GM12865 (cell line): ENCODE data around the gene UFD1.

Source experiments
- DNase-seq: peaks from one replicate; pipeline ENCODE4 v3.0.0; 2010; ENCODE audit warnings: low read depth
- H3K4me3 ChIP-seq: 2 replicates; pipeline ENCODE4 v1.5.1; 2011; ENCODE audit warnings: mild to moderate bottlenecking, low read depth, low read length, control low read depth
- TF ChIP-seq, protein P1 (sequence below): IDR thresholded peaks from 2 replicates; pipeline ENCODE4 v1.5.1; 2011; ENCODE audit warnings: low read length, control low read depth, low read depth, inconsistent platforms; ENCODE audit not compliant: insufficient read depth; ENCODE audit errors: missing control alignments

Gene UFD1

GRCh38 chr22:19404676-19405075 lies 74.3 kb downstream of the UFD1 start:
- H3K4me3 ChIP-seq: no peak overlapping the region
- no peak for DNase-seq
- TF ChIP-seq, protein P1, sequence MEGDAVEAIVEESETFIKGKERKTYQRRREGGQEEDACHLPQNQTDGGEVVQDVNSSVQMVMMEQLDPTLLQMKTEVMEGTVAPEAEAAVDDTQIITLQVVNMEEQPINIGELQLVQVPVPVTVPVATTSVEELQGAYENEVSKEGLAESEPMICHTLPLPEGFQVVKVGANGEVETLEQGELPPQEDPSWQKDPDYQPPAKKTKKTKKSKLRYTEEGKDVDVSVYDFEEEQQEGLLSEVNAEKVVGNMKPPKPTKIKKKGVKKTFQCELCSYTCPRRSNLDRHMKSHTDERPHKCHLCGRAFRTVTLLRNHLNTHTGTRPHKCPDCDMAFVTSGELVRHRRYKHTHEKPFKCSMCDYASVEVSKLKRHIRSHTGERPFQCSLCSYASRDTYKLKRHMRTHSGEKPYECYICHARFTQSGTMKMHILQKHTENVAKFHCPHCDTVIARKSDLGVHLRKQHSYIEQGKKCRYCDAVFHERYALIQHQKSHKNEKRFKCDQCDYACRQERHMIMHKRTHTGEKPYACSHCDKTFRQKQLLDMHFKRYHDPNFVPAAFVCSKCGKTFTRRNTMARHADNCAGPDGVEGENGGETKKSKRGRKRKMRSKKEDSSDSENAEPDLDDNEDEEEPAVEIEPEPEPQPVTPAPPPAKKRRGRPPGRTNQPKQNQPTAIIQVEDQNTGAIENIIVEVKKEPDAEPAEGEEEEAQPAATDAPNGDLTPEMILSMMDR: no peak

DNA sequence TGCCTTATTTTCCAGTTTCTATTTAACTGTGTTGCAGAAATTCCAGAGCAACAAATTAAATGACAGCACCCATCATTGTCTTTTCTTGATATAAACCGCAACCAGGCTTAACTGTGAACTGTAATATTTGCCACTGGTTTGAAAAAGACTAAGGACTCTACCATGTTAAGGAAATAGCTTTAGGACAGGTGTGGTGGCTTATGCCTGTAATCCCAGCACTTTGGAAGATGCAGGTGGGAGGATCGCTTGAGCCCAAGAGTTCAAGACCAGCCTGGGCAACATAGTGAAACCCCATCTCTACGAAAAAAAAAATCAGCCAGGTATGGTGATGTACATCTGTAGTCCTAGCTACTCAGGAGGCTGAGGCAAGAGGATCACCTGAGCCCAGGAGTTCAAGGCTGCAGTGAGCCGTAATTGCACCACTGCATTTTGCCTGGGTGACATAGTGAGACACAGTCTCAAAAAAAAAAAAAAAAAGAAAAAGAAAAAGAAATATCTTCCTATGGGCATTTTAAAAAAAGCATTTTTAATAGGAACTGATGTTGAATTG lies 76.3 kb downstream of the UFD1 start:
- no peak overlapping the region for H3K4me3 ChIP-seq
- TF ChIP-seq, protein P1: no peak
- no peak for DNase-seq

GRCh38 chr22:19401483-19401882 lies 77.5 kb downstream of the UFD1 start:
- H3K4me3 ChIP-seq: no peak overlapping the region
- DNase-seq: no peak
- TF ChIP-seq, protein P1: no peak

DNA sequence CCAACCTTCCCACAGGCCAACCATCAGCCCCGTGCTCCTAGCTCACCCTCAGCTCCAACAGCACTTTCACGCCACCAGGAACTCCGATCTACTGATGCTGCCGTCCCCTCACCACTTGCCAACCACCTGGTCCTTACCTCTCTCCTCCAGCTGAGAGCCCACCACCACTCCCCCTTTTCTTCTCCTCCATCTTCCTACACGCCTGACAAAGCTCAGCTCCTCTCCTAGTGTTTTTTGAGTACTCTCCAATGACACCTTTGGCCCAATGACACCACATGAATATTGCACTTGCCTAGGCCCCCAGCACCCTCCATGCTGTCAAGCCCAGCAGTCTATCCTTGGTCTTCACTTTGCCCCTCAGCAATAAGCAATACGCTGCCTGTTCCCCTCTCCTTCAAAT lies 78.1 kb downstream of the UFD1 start:
- TF ChIP-seq, protein P1: no peak
- DNase-seq: no peak
- H3K4me3 ChIP-seq: no peak overlapping the region
